Peyer's patch (tissue), 4 donors: Measurements from ENCODE around the gene LRRC56. TPM values are rescaled to one million over a fixed set of nuclear protein-coding genes. Genes with fewer than 3 reads are reported as not detected.

ENCODE experiments used
- DNase-seq, 3 donors: peaks; one replicate each; pipeline ENCODE4 v3.0.0-alpha.2; 2017 to 2019
- H3K27ac ChIP-seq, 4 donors: fragments of 200-600 bp; sonication (generic); one replicate each; pipeline ENCODE4 v1.5.1; 2016 to 2019
- H3K27me3 ChIP-seq, 2 donors: fragments of 200-600 bp; sonication (generic); one replicate each; pipeline ENCODE4 v1.5.1; 2019
- H3K36me3 ChIP-seq, 3 donors: fragments of 200-600 bp; sonication (generic); one replicate each; pipeline ENCODE4 v1.5.1; 2016 to 2019
- H3K4me1 ChIP-seq, 4 donors: fragments of 200-600 bp; sonication (generic); one replicate each; pipeline ENCODE4 v1.5.1; 2016 to 2019
- H3K4me3 ChIP-seq, 4 donors: fragments of 200-600 bp; sonication (generic); 1 replicate in 3 of 4; 2 replicates in 1 of 4; pipeline ENCODE4 v1.5.1; 2016 to 2019; ENCODE audit warnings: mild to moderate bottlenecking in 1 of 4
- H3K9me3 ChIP-seq, 4 donors: fragments of 200-600 bp; sonication (generic); one replicate each; pipeline ENCODE4 v1.5.1; 2016 to 2019; ENCODE audit warnings: mild to moderate bottlenecking in 1 of 4
- POLR2A ChIP-seq, 2 donors: fragments of 450-650 bp; IDR thresholded peaks; one replicate each; pipeline ENCODE4 v1.5.1; 2017; ENCODE audit warnings: antibody characterized with exemption in 2 of 2, mild to moderate bottlenecking in 2 of 2, moderate library complexity in 2 of 2
- total RNA-seq, 4 donors: library from RNA; depleted of rRNA; stranded (reverse); fragments of >200 nt; gene quantifications; one replicate each; pipeline ENCODE4 v1.1.0, GENCODE V29; 2016
- TF ChIP-seq, protein P1 (sequence below), 6 experiments: fragments of 450-650 bp in 4 of 6; fragments of 200-600 bp in 2 of 6; sonication (generic) in 1 of 6; IDR thresholded peaks; one replicate each; pipeline ENCODE4 v1.5.1; 2017 to 2019; ENCODE audit warnings: antibody characterized with exemption in 6 of 6, mild to moderate bottlenecking in 3 of 6, moderate library complexity in 1 of 6

LRRC56 gene
- total RNA-seq, 4 donors from 2014 or later = 0.67 to 4.1 (median 2.4) TPM

DNA sequence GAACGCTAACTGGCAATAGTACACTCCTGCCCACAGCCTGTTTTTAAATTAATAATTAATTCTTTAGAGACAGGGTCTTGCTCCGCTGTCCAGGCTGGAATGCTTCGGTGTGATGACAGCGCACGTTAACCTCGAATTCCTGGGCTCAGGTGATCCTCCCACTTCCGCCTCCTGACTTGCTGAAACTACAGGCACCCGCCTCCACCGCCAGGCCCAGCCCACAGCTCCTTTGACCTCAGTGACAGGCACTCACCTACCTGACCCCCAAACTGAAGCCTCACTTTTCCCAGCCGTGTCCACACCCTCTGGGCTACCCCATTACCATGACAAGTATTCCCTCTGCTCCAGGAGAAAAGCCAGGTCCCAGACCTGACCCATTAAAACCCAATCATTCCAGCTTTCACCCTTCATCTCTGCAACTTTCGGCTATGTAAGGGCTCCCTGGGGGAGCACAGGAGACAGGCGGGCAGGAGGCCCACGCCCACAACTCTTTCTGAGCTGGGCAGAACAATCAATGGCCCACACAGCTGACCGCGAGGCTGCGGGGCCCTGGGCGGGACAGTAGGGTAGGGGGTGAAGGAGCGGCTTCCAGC is 22.5 kb downstream of the LRRC56 start:
- peaks cover 0 to 9% of the 10 kb centered on the region in 2 donors for H3K27me3 ChIP-seq
- peaks cover 0 to 12% (median 0%) of the 10 kb centered on the region in 3 donors for H3K36me3 ChIP-seq
- peak in 1 of 2 donors; percentile 71 for TF ChIP-seq POLR2A (IDR thresholded peaks at IDR 0.05)
- TF ChIP-seq, protein P1, sequence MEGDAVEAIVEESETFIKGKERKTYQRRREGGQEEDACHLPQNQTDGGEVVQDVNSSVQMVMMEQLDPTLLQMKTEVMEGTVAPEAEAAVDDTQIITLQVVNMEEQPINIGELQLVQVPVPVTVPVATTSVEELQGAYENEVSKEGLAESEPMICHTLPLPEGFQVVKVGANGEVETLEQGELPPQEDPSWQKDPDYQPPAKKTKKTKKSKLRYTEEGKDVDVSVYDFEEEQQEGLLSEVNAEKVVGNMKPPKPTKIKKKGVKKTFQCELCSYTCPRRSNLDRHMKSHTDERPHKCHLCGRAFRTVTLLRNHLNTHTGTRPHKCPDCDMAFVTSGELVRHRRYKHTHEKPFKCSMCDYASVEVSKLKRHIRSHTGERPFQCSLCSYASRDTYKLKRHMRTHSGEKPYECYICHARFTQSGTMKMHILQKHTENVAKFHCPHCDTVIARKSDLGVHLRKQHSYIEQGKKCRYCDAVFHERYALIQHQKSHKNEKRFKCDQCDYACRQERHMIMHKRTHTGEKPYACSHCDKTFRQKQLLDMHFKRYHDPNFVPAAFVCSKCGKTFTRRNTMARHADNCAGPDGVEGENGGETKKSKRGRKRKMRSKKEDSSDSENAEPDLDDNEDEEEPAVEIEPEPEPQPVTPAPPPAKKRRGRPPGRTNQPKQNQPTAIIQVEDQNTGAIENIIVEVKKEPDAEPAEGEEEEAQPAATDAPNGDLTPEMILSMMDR (IDR thresholded peaks at IDR 0.05) = no peak
- peaks cover 0 to 38% (median 27%) of the 10 kb centered on the region in 4 donors for H3K4me1 ChIP-seq
- peak overlapping the region; percentile 90 to 98 (median 96) for H3K4me3 ChIP-seq
- no peaks in the 10 kb centered on the region for H3K9me3 ChIP-seq
- DNase-seq = peak in 2 of 3 donors; percentile 85 to 89
- peak overlapping the region; percentile 87 to 99 (median 97) for H3K27ac ChIP-seq

DNA sequence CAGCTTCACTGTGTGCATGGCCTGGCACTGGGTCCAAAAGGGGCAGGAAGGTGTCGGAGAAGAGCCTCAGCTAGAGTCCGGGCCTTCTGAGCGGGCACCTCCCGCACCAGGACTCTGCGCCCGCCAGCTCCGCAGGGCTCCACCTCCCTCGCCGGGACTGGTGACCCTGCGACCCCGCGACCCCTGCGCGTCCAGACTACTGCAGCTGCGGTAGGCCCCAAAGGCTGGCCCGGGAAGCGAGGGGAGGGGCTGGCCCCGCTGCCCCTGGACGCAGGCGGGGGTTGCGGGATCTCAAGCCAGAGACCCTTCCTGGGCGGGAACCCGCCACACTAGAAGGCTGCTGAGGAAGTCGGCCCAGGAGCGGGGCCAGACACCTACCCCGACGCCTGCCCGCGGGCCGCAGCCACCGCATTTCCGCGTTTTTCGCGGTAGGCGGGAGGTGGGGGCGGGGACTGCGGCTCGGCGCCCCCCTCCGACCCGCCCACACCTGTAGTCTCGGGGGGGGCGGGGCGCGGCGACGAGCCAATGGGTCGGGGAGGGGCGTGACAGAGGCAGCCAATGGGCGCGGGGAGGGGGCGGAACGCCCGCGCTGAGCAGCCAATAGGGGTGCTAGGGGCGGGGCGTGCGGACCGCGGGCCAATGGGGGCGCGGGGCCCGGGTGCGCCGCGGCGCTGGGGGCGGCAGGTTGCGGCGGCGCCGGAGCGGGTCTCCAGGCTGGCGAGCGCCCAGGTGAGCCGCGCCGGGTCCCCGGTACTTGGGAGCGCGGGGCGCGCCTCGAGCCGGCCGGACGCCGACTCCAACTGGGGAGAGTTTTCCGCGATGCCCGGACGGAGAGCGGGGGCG is 23.2 kb downstream of the LRRC56 start, which contains the start of the genes LMNTD2 and RASSF7:
LMNTD2 (minus strand) TSS at position 434 of the 843 bp plus-strand sequence; CDS start at position 412, 22 bp downstream.
RASSF7 (plus strand) TSS at position 666 of the 843 bp plus-strand sequence. CDS start 799 bp downstream, outside the sequence.
- peak within 1 kb of the TSS; percentile 90 to 98 (median 96) for H3K4me3 ChIP-seq
- H3K36me3 ChIP-seq = peaks cover 0 to 12% (median 0%) of the 10 kb centered on the region in 3 donors
- H3K27ac ChIP-seq = peak within 1 kb of the TSS; percentile 87 to 99 (median 97)
- peaks cover 0 to 5% of the 10 kb centered on the region in 2 donors for H3K27me3 ChIP-seq
- DNase-seq = peak; percentile 98
- no peaks in the 10 kb centered on the region for H3K9me3 ChIP-seq
- H3K4me1 ChIP-seq = peaks cover 0 to 32% (median 23%) of the 10 kb centered on the region in 4 donors
- peak; percentile 73 to 89 for TF ChIP-seq POLR2A (IDR thresholded peaks at IDR 0.05)
- TF ChIP-seq, protein P1 (IDR thresholded peaks at IDR 0.05) = no peak

DNA sequence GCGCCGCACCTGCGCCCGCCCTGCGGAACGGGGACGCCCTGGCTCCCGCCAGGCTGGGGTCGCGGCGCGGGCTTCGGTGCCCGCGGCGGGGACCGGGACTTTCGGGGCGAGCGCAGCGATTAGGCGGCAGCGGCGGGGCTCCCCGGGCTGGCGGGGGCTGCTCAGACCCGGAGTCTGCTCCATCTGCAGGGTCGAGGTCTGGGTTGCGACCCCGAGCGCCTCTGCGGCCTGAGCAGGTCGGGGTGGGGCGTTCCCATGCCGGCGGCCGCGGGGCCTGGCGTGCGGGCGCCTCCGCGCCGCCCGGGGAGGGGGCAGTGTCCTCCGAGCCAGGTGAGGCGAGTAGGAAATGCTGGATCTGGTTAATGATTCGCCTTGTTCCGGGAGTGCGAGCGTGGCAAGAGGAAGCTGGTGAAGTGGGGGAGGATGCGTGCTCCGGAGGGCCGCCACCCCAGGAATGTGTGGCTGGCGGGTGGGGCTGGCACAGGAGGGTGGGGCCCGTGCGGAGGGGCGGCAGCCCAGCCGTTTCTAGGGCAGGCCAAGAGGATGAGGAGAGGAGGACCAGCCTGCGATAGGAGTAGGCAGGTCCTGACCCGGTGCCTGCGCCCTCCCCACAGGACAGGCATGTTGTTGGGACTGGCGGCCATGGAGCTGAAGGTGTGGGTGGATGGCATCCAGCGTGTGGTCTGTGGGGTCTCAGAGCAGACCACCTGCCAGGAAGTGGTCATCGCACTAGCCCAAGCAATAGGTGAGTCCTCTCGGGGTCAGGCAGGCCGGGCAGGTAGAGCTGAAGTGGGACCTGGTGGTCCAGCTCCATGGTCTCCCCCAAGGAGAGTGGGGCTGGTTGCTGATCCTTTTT is 24.0 kb downstream of the LRRC56 start:
- DNase-seq = peak in 2 of 3 donors; percentile 88 to 91
- H3K4me1 ChIP-seq = peaks cover 0 to 27% (median 17%) of the 10 kb centered on the region in 4 donors

DNA sequence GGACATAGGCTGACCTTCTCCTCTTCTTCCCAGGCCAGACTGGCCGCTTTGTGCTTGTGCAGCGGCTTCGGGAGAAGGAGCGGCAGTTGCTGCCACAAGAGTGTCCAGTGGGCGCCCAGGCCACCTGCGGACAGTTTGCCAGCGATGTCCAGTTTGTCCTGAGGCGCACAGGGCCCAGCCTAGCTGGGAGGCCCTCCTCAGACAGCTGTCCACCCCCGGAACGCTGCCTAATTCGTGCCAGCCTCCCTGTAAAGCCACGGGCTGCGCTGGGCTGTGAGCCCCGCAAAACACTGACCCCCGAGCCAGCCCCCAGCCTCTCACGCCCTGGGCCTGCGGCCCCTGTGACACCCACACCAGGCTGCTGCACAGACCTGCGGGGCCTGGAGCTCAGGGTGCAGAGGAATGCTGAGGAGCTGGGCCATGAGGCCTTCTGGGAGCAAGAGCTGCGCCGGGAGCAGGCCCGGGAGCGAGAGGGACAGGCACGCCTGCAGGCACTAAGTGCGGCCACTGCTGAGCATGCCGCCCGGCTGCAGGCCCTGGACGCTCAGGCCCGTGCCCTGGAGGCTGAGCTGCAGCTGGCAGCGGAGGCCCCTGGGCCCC is 24.8 kb downstream of the LRRC56 start:
- no peak for TF ChIP-seq POLR2A (IDR thresholded peaks at IDR 0.05)
- TF ChIP-seq, protein P1 (IDR thresholded peaks at IDR 0.05) = no peak
- Histone ChIP-seq H3K27ac (peak overlapping the region; percentile 87 to 99 (median 96)), H3K27me3 (no peaks in the 10 kb centered on the region), H3K4me3 (peak overlapping the region in 3 of 4 donors; percentile 95 to 98 (median 97)), H3K4me1 (peaks cover 0 to 32% (median 17%) of the 10 kb centered on the region in 4 donors), H3K36me3 (peaks cover 0 to 12% (median 0%) of the 10 kb centered on the region in 3 donors), H3K9me3 (no peaks in the 10 kb centered on the region)
- DNase-seq = no peak

More for the DNA sequence above, 24.0 kb downstream of the LRRC56 start:
- TF ChIP-seq POLR2A (IDR thresholded peaks at IDR 0.05) = peak; percentile 67 to 81
- TF ChIP-seq, protein P1 (IDR thresholded peaks at IDR 0.05) = no peak
- H3K4me3 ChIP-seq = peak overlapping the region; percentile 90 to 98 (median 96)
- no peaks in the 10 kb centered on the region for H3K27me3 ChIP-seq
- H3K9me3 ChIP-seq = no peaks in the 10 kb centered on the region
- H3K36me3 ChIP-seq = peaks cover 0 to 12% (median 0%) of the 10 kb centered on the region in 3 donors
- peak overlapping the region; percentile 87 to 99 (median 96) for H3K27ac ChIP-seq
